Measurements from ENCODE around the gene DOCK4. TPM values are rescaled to one million over a fixed set of nuclear protein-coding genes. Genes with fewer than 3 reads are reported as not detected.

DOCK4 gene
- polyA plus RNA-seq, 1 donor (not counting 4 experiments of a cell fraction or from before 2014, with no cell fraction given), result 13.9 TPM

DNA sequence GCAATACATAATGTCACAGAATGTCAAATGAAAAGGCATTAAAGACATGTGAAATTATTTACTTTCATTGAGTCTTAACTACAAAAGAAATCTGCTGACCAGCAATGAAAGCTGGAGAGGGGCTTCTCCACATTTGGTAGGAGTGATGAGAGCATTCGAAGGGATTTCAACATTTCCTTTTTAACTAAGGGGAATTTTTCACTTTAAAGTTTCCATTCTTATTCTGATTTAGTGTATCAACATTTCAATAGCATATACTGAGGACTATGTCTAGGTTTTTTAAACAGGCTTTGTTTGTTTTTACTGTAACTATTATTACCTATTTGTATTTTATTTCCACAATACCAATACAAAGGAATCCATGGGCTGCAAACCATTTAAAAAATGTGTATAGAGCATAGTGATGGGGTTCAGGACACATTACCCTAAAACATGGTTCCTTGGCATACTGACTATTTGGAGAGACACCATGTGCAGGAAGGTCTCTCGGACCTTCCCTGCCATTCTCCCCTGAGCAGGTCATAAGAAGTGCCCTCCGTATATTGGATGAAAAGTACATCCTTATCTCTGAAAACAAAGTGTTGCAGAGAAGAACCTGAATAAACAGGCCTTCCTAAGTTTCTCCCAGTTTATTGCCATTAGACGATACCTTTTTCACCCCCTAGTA, 278.7 kb downstream of the DOCK4 start:
- Histone ChIP-seq H3K4me1 (ENCODE audit: control insufficient read depth, extremely low read depth, insufficient read depth, low read length) (peaks cover 6% of the 10 kb centered on the region), H4K20me1 (ENCODE audit: control insufficient read depth, extremely low read depth, insufficient read depth, low read length) (no peaks in the 10 kb centered on the region), H3K9ac (ENCODE audit: control insufficient read depth, extremely low read depth, insufficient read depth, low read length) (no peak overlapping the region), H3K36me3 (ENCODE audit: control insufficient read depth in 2 of 2, extremely low read depth in 1 of 2, insufficient read depth in 2 of 2, low read length in 2 of 2) (no peaks in the 10 kb centered on the region), H3K27me3 (ENCODE audit: control insufficient read depth, extremely low read depth, insufficient read depth, low read length) (no peaks in the 10 kb centered on the region), H3K9me3 (ENCODE audit: control insufficient read depth, low read depth, low read length) (no peaks in the 10 kb centered on the region), H3K27ac (ENCODE audit: control insufficient read depth, insufficient read depth, low read length) (no peak overlapping the region), H2AFZ (ENCODE audit: control insufficient read depth, low read length) (no peak overlapping the region), H3K79me2 (ENCODE audit: control insufficient read depth, insufficient read depth, low read length) (no peaks in the 10 kb centered on the region), H3K4me3 (ENCODE audit: control insufficient read depth in 2 of 3, extremely low read depth in 1 of 3, insufficient read depth in 2 of 3, low read depth in 1 of 3, low read length in 3 of 3) (no peak overlapping the region), H3K4me2 (ENCODE audit: control insufficient read depth, extremely low read depth, insufficient read depth, low read depth, low read length) (no peak overlapping the region), H3K9me1 (ENCODE audit: control insufficient read depth, extremely low read depth, insufficient read depth, low read length) (no peaks in the 10 kb centered on the region)
- TF ChIP-seq EZH2 (IDR thresholded peaks at IDR 0.05; ENCODE audit: low read length) (no peak), CTCF (optimal IDR thresholded peaks at IDR 0.05 in 1 of 3, IDR thresholded peaks at IDR 0.05 in 1 of 3, conservative IDR thresholded peaks at IDR 0.05 in 1 of 3; ENCODE audit: extremely low read depth in 1 of 3, insufficient read depth in 2 of 3, low read length in 3 of 3) (no peak)
- DNase-seq (ENCODE audit: low read depth, low spot score) (no peak), FAIRE-seq (no peak)
- dilution Hi-C loops (cut with MboI; ENCODE audit: extremely low pct_ligation_motif_present, low sequenced_read_pairs), result no loop called here

DNA sequence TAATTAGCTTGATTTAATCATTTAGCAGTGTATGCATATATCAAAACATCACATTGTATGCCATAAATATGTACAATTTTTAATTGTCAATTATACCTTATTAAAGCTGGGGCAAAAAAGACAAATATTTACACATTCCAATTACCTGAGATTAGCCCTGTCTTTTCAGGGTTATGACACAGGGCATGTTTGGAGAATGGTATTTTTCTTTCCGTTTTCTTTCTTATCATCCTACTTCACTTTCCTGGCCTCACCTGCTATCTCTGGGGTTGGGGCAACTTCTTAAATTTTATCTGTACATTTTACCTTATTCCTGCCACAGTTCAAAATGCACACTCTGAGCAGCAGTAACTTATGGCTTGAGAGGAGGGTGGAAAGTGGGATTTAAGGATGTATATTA, 285.9 kb downstream of the DOCK4 start:
- Histone ChIP-seq H2AFZ (ENCODE audit: control insufficient read depth, low read length) (no peak overlapping the region), H4K20me1 (ENCODE audit: control insufficient read depth, extremely low read depth, insufficient read depth, low read length) (no peaks in the 10 kb centered on the region), H3K4me1 (ENCODE audit: control insufficient read depth, extremely low read depth, insufficient read depth, low read length) (no peaks in the 10 kb centered on the region), H3K27ac (ENCODE audit: control insufficient read depth, insufficient read depth, low read length) (no peak overlapping the region), H3K9me1 (ENCODE audit: control insufficient read depth, extremely low read depth, insufficient read depth, low read length) (no peaks in the 10 kb centered on the region), H3K9ac (ENCODE audit: control insufficient read depth, extremely low read depth, insufficient read depth, low read length) (no peak overlapping the region), H3K4me2 (ENCODE audit: control insufficient read depth, extremely low read depth, insufficient read depth, low read depth, low read length) (no peak overlapping the region), H3K4me3 (ENCODE audit: control insufficient read depth in 2 of 3, extremely low read depth in 1 of 3, insufficient read depth in 2 of 3, low read depth in 1 of 3, low read length in 3 of 3) (no peak overlapping the region), H3K36me3 (ENCODE audit: control insufficient read depth in 2 of 2, extremely low read depth in 1 of 2, insufficient read depth in 2 of 2, low read length in 2 of 2) (no peaks in the 10 kb centered on the region), H3K79me2 (ENCODE audit: control insufficient read depth, insufficient read depth, low read length) (no peaks in the 10 kb centered on the region), H3K9me3 (ENCODE audit: control insufficient read depth, low read depth, low read length) (no peaks in the 10 kb centered on the region), H3K27me3 (ENCODE audit: control insufficient read depth, extremely low read depth, insufficient read depth, low read length) (no peaks in the 10 kb centered on the region)
- dilution Hi-C loops (cut with MboI; ENCODE audit: extremely low pct_ligation_motif_present, low sequenced_read_pairs), result no loop called here
- DNase-seq (ENCODE audit: low read depth, low spot score) (no peak), FAIRE-seq (no peak)
- TF ChIP-seq CTCF (optimal IDR thresholded peaks at IDR 0.05 in 1 of 3, IDR thresholded peaks at IDR 0.05 in 1 of 3, conservative IDR thresholded peaks at IDR 0.05 in 1 of 3; ENCODE audit: extremely low read depth in 1 of 3, insufficient read depth in 2 of 3, low read length in 3 of 3) (no peak), EZH2 (IDR thresholded peaks at IDR 0.05; ENCODE audit: low read length) (no peak)
